HG02973 (cell line): ENCODE results near the gene RBM44.

ENCODE experiments used
- ATAC-seq: cut with Tn5 transposase; IDR thresholded peaks from one replicate; pipeline ENCODE4 v1.9.1; 2021; ENCODE audit warnings: moderate library complexity; ENCODE audit not compliant: unreplicated experiment

The RBM44 gene

DNA sequence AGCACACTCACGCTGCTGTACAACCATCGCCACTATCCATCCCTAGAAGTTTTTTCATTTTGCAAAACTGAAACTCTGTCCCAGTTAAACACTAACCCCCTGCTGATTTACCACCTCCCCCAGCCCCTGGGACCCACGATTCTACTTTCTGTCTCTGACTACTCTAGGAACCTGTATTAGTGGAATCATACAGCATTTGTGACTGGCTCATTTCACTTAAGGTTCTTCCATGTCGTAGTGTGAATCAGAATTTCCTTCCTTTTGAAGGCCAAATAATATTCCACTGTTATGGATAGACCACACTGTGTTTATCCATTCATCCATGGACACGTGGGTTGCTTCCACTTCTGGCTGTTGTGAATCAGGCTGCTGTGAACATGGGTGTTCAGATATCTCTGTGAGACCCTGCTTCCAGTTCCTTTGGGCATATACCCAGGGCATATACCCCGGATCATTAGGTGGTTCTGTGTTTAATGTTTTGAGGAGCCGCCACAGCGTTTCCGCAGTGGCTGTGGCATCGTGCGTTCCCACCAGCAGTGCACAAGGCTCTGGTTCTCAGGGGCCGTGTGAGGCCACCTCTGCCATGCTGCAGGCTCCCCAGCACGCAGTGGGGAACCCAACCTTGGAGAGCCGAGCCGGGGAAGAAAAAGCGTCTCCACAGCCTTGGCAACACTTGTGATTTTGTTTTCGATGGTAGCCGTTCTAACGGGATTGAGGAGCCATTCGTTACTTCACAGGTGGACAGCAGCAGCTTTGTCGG is 70.9 kb downstream of the RBM44 start:
- no peak for ATAC-seq

DNA sequence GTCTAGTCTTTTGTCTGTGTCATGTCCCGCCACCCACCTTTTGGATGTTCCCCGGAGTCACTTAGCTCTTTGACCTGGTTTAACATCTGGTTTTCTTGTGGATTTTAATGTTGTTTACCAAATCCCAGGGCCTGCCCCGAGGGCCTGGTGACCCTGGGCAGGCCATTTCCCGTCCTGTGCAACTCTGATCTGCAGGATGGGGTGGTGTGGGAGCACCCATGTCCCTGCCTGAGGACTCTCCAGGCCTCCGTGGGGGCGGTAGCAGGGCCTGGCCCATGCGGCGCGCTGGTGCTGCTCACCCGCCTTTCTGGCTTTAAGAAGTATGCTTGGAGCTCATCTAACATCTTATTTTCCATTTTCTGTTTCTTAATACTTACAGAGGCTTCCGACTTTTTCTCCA is 71.5 kb downstream of the RBM44 start:
- ATAC-seq = no peak

DNA sequence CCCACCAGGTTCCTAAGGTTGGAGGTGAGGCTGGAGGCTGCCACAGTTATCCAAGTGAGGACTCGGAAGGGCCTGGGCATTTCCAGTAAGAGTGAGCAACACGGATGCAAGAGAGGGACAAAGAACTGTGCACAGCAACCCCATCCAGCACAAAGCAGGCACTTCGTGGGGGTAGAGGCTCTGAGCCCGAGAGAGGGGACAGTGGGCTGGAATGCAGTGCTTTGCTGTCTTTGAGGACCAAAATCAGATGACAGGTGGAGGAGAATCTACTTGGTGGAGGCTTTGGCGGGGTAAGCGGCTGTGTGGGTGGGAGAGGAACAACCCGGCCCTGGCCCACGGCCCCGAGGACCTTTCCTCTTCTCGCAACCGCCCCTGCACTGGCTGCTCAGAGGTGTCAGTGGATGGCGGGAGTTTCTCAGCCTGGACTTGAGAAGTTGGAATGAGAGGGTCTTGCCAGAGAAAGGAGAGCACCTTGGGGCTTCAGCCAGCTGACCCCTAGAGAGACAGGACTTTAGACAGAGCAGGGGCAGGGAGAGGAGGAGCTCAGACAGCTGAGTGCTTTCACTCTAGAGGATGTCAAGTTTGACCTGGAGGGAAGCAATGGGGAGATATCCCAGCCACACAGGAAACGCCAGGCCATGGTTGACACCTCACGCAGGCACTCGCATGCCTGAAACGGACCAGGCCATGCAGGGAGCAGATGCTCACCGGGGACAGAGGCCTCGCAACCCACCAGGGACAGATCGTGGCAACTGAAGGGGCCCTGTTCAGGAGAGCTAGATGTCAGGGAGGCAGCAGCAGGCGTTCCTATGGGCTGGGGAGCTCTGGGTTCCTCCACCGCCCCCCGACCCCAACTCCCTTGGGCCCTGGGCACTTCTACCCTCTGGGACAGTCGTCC is 72.4 kb downstream of the RBM44 start:
- no peak for ATAC-seq

DNA sequence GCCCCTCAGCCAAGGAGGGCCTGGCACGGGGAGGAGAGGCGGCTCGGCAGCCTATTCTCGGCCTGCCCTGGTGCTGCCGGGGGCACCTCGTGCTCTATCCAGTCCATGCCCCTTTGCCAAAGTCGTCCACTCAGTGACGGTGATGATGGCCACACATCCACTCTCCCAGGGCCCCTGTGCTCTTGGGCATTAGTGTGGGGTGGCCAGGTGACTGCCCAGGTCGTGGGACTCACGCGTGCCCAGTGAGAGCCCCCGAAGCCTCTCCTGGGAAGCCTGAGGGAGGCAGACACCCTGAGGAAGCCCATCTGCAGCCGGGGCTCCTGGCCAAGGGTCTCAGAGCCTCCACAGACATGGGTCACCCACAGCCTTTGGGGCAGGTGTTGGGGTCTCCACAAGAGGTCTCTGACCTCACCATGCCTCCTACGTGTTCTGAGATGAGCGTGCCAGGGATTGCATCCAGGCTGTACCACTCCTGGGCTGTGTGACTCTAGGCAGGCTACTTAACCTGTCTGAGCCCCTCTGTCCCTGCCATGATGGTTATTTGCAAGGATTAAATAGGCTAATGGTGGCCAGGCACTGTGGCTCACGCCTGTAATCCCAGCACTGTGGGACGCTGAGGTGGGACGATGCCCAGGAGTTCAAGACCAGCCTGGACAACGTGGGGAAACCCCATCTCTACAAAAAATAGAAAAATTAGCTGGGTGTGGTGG is 73.8 kb downstream of the RBM44 start:
- ATAC-seq = no peak

DNA sequence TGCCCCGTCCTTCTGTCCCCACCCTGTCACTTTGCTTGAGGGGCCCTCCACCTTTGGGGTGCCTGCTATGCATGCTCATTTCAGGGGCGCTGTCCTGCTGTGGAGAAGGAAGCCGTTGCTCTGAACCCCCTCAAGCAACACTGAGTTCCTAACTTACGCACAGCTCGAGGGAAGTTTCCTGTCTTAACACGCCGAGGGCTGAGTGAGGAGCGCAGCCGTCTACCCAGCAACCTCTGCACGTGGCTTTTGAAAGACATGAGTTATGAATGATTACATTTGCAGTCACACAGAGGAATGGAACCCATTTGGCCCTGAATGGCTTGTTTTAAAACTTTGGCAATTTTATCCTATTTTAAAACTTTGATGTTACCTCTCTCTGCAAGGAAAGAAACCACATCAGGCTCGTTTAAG is 74.8 kb downstream of the RBM44 start:
- ATAC-seq = no peak

DNA sequence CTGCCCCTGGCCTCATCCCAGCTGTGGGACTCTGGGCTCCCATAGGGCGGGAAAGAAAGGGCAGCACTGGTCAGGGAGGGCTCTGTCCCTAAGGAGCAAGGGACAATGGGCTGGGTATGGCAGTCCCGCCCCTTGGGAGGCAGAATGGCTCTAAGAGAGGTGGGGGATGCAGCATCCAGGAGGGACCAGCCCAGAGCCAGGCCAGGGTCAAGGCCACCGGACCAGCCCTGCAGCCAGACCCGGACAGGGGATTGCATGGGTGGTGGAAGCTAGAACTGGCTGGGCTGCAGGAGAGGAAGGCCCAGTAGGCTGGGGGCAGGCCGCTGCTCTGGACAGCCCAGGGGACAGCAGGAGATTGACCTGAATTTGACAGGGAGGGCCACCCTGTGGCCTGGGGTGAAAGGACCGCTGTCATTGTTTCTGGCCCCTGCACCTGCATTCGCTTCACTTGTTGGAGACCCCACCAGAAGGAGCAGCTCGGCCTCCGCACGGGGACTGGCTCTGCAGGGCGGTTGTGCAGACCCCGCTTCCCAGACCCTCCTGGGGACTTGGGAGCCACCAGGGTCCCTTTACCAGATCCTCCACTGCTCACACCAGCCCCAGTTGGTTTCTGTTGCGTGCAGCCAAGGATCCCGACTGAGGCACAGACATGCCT is 75.4 kb downstream of the RBM44 start:
- no peak for ATAC-seq

DNA sequence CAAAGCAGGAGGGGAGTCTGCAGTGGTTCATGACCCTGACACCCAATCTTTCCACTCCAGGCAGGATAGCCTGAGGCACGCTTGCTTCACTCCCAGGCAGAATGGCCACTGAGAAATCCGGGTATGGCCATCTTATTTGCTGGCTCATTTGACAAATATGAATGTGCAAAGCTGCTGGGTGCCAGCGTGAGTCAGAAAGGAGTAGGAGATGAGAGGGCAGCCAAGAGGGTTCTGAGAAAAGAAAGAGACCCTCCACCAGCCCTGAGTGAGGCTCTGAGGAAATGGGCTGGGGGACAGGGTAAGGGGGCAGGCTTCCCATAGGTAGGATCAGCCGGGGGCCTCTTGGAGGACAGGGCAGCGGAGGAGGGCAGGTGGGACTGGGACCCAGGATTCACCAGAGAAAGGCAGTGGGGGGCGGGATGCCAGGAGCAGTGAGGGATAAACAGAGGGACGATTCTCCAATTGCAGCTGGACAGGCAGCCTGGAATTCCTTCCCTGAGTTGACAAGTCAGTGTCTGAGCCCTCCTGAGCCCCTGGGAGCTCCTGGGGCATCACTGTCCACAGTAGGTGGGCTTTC is 76.1 kb downstream of the RBM44 start:
- no peak for ATAC-seq

DNA sequence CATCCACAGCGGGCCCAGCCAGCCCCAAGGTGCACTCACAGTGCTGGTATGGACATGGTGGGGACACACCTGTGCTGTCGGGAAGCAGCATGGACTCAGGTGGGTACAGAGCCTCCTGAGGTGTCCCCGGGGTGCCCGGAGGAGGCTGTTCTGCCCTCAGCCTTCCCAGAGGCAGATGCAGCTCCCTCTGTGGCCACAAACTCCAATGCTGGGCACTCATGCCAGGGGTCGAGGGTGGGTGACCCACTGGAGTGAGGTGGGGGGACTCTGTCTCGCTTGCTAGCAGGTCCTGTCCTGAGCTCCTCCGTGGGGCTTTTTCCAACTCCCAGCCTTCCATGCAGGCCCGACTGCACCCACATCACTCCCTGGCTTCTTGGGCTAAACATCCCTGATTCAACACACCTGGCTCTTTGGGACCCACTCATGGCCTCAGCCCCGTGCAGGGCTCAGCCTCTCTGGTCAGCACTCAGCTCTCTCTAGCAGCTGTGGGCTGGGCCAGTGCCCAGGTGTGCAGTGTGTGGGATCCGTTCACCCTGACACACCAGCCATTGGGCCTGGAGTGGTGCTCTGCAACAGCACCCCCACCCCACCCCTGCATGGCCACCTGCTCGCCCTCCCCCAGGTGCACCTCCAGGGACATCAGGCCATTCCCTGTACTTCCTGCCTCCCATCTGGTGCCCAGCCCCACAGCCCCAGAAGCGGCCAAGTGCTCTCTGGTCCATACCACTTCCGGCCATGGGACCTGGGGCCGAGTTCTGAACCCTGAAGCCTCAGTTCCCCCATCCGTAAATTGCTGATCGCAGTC is 76.9 kb downstream of the RBM44 start:
- no peak for ATAC-seq

DNA sequence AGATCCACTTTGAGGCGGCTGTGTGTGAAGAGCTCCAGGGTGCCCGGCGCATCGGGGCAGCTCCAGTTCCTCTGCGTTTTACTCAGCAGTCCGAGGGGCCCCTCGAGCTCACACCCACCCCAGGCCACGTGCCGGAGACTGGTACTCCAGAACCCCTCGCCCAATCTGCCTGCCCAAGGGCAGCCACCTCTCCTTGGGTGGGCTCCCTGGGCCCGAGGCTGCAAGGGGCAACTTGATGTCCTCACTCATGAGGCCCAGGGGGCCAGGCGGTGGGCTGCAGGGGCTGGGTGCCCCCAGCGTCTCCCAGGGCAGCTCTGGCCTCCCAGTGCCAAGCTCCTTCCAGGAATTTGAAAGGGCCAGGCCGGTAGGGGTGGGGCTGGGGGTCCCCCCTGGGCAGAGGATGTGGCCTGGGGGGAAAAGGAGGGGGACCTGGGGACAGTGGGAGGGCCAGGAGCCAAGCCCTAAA is 77.5 kb downstream of the RBM44 start:
- no peak for ATAC-seq

DNA sequence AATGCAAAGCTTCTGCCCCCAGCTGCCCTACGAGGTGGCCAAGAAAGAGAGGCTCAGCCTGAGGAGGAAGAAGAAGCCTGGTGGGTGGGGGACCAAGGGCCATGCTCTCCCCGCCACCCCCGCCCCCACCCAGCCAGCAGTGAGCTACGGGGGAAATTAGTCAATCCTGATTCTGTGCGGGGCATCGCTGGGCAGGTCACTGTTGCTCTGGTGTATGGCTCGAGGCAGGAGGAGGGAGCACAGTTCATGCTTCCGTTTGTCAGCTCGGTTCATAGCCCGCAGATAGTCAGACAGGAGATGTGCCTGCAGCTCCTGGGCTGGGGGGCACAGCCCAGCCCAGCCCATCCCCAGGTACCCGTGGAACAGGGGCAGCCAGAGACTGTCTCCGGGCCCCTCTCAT is 78.0 kb downstream of the RBM44 start:
- no peak for ATAC-seq

DNA sequence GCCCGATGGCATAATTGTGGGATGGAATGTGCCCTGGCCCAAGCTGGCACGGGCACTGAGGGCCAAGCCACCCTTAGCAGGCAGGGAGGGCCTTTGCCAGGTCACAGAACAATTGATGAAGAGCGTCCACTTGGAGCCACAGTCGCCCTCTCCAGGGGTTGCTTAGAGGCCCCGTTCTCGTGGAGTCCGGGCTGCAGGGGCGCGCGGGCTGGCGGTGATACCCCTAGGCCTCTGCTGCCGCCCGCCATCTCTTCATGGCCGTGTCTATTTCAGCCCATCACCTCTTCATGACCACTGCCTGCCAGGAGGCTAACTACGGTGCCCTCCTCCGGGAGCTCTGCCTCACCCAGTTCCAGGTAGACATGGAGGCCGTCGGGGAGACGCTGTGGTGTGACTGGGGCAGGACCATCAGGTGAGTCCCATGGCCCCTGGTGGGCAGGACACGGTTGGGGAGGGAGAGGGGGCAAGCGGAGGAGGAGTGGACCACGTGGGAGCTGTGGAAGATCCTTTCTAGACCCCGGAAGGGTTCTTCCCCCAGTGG is 78.4 kb downstream of the RBM44 start:
- no peak for ATAC-seq

DNA sequence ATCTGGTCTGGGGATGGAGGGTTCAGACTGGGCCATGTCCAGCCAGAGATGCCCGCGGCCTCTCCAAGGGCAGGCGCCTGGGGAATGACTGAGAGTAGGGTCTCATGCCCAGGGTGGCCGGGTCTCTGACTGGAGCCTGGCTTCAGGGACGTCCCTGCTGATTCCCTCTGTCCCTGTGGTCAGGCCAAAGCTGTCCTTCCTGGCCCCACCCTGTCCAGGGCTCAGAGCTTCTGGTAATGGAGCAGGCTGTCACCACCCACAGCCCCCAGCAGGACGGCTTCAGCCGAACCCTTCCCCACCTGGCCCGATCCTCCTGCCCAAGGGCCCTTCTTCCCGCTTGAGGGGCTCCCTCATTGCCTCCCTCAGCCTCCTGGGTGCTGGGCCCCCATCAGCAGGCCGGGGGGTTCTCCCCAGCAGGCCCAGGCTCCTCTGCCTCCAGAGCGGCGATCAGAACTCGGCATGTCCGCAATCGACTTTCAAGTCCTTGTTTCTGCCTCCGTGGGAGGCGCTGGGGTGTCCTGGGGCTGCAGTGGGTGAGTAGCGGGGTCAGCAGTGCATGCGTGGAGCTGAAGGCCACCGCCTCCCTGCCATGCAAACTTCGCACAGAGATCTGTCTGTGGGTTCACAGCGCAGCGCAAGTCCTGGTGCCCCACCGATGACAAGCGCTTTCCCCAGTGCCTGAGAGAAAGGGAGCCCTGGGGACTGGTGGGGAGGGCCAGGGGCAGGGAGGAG is 79.2 kb downstream of the RBM44 start:
- no peak for ATAC-seq

DNA sequence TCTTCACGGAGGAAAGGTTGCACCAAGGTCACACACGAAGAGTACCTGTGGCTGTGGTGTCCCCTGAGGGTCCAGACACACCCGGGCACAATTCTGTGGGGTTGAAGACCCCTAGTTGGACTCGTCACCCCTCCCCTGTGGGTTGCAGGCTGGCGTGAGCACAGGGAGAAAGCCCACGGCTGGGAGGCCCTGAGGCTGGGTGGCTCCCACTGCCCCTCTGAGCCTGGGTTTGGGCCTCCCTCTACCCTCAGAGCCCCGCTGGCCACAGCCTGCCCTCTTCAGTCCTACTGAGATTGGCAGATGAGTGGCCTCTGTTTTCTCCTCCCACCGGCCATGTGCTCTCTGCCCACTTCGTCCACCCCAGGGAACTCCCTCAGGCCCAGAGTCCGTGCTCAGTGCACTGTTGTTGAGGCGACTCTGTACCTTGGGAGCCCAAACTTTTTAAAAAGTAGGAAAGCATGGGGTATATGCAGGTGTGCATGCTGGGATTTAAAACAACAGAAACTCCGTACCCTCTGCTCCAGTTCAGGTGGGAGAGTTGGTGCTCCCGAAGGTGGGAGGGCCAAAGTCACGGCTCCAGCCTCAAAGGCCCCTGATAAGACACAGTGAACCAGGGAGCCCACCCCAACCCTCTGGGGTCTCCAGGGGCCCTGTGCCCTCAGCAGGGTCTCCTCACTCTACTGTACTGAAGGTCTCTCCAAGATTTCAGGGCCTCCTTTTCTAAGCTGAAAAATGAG is 79.9 kb downstream of the RBM44 start:
- no peak for ATAC-seq

DNA sequence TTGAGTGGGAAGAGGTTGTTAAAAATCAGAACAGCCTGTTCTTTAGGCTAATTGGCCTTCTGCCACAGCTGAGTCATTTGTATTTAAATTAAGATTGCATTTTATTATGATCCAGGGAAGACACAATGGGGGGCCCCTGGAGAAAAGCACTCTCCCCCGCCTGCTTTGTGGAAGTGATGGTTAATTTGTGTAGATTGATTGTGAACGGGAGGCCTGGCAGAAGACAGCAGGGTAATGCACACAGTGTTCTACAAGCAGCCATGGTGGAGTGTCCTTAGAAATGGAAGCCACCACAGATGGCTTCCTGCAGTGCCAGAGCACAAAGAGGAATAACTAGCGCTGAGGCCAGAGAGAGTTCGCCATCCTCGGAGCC is 80.5 kb downstream of the RBM44 start:
- no peak for ATAC-seq

DNA sequence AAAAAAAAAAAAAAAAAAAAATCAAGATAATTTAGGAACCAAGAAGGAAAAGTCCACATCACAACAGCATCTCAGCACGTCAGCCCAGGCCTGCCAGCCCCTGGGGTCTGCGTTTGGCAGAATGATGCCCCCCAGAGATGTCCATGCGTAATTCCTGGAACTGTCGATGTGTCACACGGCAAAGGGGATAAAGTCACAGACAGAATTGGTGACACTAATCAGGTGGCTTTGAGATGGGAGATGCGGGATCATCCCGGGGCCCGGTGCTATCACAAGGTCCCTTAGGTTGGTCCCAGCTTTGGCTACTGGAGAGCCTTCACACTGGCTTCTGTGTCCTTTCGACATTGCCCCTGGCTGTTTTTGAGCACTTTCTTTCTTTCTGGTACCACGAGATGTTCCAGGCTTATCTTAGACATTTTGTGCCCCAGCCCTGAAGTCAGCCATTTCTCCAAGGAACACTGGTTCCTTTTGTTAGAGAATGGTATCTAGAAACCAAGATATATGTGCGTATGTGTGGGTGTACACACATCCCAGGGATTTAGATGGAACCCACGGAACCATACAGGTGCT is 81.5 kb downstream of the RBM44 start:
- no peak for ATAC-seq

DNA sequence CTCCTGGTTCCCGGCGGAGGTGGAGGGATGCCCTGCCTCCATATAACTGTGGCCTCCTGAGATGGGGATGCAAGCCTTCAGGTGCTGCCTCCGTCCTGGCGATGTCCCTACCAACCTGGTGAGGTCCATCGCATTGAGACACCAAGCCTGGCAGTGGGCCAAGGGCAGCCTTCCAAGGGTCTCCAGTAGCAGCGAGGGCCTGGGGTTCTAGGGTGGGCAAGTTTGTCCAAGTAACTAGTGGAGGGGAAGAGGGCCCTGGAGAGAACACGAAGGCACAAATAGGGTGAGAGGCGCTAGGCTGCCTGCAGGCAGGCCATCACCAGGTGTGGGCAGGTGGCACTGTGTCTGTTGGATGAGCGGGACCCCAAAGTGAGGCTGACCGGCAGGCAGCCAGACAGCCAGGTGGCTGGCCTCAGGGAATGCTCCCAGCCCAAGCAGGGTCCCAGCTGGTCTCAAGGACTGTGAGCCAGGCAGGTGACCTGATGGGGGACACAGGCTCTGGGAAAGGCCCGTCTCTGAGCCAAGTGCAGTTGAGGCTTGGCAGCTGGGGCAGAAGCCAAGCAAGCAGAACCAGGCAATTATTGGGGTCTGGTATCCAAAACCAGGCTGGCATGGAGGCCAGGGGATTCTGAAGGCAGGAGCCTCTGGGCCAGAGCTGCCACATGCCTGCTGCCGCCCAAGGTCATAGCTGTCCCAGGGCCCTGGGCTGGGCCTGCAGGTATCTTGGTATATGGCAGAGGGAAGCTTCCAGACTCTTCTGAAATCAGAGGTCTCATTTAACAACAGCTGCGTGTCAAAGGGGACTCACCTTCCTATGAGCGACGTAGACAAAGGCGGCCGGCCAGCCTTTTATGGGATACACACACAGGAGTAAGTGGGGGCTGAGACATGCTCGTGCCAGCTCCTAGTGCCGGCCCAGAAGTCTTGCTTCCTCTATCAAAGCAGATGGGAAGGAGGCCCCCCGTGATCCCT is 84.2 kb downstream of the RBM44 start:
- no peak for ATAC-seq

DNA sequence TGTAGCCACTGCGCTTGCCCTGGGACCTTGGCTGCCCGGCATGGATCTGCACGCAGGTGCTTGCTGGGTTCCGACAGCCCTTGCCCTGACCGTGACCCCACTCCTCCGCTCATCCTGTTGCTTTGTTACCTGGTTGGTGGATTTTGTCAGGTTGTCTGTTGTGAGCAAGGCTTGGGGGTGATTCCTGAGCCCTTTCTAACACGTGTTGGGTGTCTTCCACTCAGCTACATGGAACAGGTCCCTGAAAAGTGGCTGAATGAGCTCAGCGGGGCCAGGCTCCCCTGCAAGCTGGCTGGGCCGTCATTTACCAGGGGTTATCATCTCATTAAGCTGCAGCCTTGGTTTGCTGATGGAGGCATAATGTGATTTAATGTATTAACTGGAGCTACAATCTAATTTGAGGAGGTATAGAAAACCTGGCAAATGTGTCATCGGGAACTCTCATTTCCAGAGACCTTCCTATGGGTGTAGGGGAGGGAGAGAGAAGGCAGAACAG is 85.4 kb downstream of the RBM44 start:
- no peak for ATAC-seq
